NT2/D1 (cell line): ENCODE results near the gene ANO1.

Experiments
- SUZ12 ChIP-seq: IDR thresholded peaks from 2 replicates; pipeline ENCODE4 v1.6.1; 2011; ENCODE audit not compliant: insufficient read length, insufficient read depth; ENCODE audit errors: extremely low read depth
- YY1 ChIP-seq: IDR thresholded peaks from 2 replicates; pipeline ENCODE4 v1.6.1; 2011; ENCODE audit not compliant: insufficient read length, insufficient read depth
- ZNF274 ChIP-seq: IDR thresholded peaks from 2 replicates; pipeline ENCODE4 v1.6.1; 2011; ENCODE audit warnings: mild to moderate bottlenecking, low read depth, low read length

- TF ChIP-seq SUZ12: no peak
- TF ChIP-seq YY1: no peak
- no peak for TF ChIP-seq ZNF274
These were observed 13.5 kb downstream of the ANO1 start for GRCh38 chr11:70091638-70092037.
